ENCODE measurements around the gene MAP2K1.
A peak's percentile ranks its signal among the peaks of the same experiment; 100 is the strongest.
"Not testable (repeated sequence)": the region's sequence is repeated elsewhere in the genome, so short reads cannot be mapped to it uniquely, and the experiment has no call there.

The MAP2K1 gene

GRCh38 chr15:66476535-66476934 lies 89.8 kb downstream of the MAP2K1 start:
- no peak for DNase-seq (ENCODE audit: low read depth)

GRCh38 chr15:66477011-66477410 lies 90.3 kb downstream of the MAP2K1 start:
- no peak for DNase-seq (ENCODE audit: low read depth)

- no peak for DNase-seq (ENCODE audit: low read depth)
These were observed 93.6 kb downstream of the MAP2K1 start for GRCh38 chr15:66480267-66480666.

GRCh38 chr15:66481107-66481856 lies 94.6 kb downstream of the MAP2K1 start:
- no peak for DNase-seq (ENCODE audit: low read depth)

GRCh38 chr15:66482539-66482938 lies 95.8 kb downstream of the MAP2K1 start:
- DNase-seq (ENCODE audit: low read depth) = no peak

GRCh38 chr15:66483131-66483566 lies 96.4 kb downstream of the MAP2K1 start:
- no peak for DNase-seq (ENCODE audit: low read depth)

- DNase-seq (ENCODE audit: low read depth) = no peak
These were observed 97.9 kb downstream of the MAP2K1 start for GRCh38 chr15:66484539-66485112.

- DNase-seq (ENCODE audit: low read depth) = no peak
These were observed 100.2 kb downstream of the MAP2K1 start for GRCh38 chr15:66486887-66487286.

- DNase-seq (ENCODE audit: low read depth) = no peak
These were observed 101.8 kb downstream of the MAP2K1 start for GRCh38 chr15:66488525-66488924.

- DNase-seq (ENCODE audit: low read depth) = no peak
These were observed 102.6 kb downstream of the MAP2K1 start for GRCh38 chr15:66489179-66489791.

- DNase-seq (ENCODE audit: low read depth) = no peak
These were observed 105.1 kb downstream of the MAP2K1 start for GRCh38 chr15:66491846-66492245.

GRCh38 chr15:66494262-66494661 lies 107.5 kb downstream of the MAP2K1 start:
- DNase-seq (ENCODE audit: low read depth) = no peak

GRCh38 chr15:66496951-66497501 lies 110.3 kb downstream of the MAP2K1 start:
- no peak for DNase-seq (ENCODE audit: low read depth)

GRCh38 chr15:66497502-66498455 lies 111.1 kb downstream of the MAP2K1 start, which contains the start of gene SNAPC5:
SNAPC5 (minus strand) TSS chr15:66497762; CDS start chr15:66497731, 31 bp downstream.
- DNase-seq (ENCODE audit: low read depth) = peak; percentile 99

GRCh38 chr15:66498501-66499386 lies 112.0 kb downstream of the MAP2K1 start:
- no peak for DNase-seq (ENCODE audit: low read depth)

- not testable (repeated sequence) for DNase-seq (ENCODE audit: low read depth)
These were observed 113.6 kb downstream of the MAP2K1 start for GRCh38 chr15:66500346-66500745.

- no peak for DNase-seq (ENCODE audit: low read depth)
These were observed 115.8 kb downstream of the MAP2K1 start for GRCh38 chr15:66502491-66502890.

GRCh38 chr15:66503041-66503648 lies 116.4 kb downstream of the MAP2K1 start:
- DNase-seq (ENCODE audit: low read depth) = not testable (repeated sequence)

- DNase-seq (ENCODE audit: low read depth) = no peak
These were observed 117.3 kb downstream of the MAP2K1 start for GRCh38 chr15:66503780-66504562.

Measured in activated T-cell treated with anti-CD3 and anti-CD28 coated beads for 48 hours (primary cell).